ENCODE data around the gene MUSK.

- no peak for TF ChIP-seq GATA3 (IDR thresholded peaks at IDR 0.05; ENCODE audit: low read depth, low read length)
- no peak for TF ChIP-seq GATA2 (IDR thresholded peaks at IDR 0.05; ENCODE audit: low read depth, low read length)
Observed at GRCh38 chr9:110769667-110770066, 101.1 kb downstream of the MUSK start.

Data from SH-SY5Y (cell line).